SU-DHL-6 (cell line): ENCODE measurements around the gene SPG21.

ENCODE experiments used
- EZH2phosphoT487 ChIP-seq: fragments of 200-600 bp; sonication (generic), shearing (Covaris generic); conservative IDR thresholded peaks from 2 replicates; pipeline ENCODE4 v1.6.1; 2018; ENCODE audit warnings: mild to moderate bottlenecking, antibody characterized with exemption, low read length, moderate library complexity, mixed read lengths
- TF ChIP-seq, protein P1 (sequence below): fragments of 200-600 bp; sonication (generic); IDR thresholded peaks from one replicate; pipeline ENCODE4 v1.5.1; 2017; ENCODE audit warnings: antibody characterized with exemption, mild to moderate bottlenecking, low read length, moderate library complexity; ENCODE audit not compliant: insufficient read depth, poor library complexity, severe bottlenecking

DNA sequence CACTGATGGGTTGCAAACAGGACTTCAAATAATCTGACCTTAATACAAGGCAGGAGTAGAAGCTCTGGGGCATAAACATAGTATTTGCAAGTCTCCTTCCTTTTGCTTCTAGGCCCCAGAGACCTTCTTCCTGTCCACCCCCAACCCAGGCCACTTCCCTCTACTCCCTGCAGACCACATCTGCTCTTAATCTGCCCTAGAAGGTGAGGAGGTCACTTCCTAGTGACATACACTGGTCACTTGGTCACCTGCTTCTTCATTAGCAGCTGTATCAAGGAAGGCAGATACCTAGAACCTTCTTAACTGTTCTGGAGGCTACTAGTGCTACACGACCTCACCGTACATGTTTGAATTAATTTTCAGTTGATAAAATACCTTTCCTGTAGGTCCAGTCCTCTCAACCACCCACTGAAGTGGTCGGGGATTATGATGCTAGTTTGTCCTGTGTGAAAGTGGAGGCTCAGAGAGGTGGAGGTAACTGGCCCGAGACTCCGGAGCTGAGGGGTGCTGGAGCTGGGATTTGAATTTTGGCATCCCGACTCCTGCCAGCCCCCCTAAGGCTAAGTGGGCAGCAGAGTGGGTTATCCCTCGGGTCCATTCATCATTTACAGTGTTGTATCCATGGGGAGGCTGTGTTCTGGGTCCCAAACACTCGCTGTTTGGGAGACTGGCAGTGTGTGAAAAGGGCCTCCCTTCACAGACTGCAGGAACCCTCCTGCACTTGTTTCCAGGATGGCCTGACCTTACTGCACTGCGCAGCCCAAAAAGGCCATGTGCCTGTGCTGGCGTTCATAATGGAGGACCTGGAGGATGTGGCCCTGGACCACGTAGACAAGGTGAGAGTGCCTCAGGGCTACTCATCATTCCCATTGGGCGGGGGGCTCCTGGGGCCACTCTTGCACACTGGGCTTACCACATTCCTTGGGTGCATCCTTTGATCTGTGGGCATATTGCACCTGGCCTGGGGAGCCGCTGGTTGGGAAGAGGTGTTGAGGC, 64.1 kb downstream of the SPG21 start:
- no peak for TF ChIP-seq EZH2phosphoT487
- TF ChIP-seq, protein P1, sequence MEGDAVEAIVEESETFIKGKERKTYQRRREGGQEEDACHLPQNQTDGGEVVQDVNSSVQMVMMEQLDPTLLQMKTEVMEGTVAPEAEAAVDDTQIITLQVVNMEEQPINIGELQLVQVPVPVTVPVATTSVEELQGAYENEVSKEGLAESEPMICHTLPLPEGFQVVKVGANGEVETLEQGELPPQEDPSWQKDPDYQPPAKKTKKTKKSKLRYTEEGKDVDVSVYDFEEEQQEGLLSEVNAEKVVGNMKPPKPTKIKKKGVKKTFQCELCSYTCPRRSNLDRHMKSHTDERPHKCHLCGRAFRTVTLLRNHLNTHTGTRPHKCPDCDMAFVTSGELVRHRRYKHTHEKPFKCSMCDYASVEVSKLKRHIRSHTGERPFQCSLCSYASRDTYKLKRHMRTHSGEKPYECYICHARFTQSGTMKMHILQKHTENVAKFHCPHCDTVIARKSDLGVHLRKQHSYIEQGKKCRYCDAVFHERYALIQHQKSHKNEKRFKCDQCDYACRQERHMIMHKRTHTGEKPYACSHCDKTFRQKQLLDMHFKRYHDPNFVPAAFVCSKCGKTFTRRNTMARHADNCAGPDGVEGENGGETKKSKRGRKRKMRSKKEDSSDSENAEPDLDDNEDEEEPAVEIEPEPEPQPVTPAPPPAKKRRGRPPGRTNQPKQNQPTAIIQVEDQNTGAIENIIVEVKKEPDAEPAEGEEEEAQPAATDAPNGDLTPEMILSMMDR, result no peak
